Middle frontal gyrus (tissue), 1 donor: ENCODE measurements around the gene KIF26A.
A peak's percentile ranks its signal among the peaks of the same experiment; 100 is the strongest.

Experiments
- DNase-seq: peaks from one replicate; pipeline ENCODE4 v3.0.0-alpha.2; 2015; ENCODE audit warnings: low spot score; ENCODE audit errors: extremely low spot score

The KIF26A gene

DNA sequence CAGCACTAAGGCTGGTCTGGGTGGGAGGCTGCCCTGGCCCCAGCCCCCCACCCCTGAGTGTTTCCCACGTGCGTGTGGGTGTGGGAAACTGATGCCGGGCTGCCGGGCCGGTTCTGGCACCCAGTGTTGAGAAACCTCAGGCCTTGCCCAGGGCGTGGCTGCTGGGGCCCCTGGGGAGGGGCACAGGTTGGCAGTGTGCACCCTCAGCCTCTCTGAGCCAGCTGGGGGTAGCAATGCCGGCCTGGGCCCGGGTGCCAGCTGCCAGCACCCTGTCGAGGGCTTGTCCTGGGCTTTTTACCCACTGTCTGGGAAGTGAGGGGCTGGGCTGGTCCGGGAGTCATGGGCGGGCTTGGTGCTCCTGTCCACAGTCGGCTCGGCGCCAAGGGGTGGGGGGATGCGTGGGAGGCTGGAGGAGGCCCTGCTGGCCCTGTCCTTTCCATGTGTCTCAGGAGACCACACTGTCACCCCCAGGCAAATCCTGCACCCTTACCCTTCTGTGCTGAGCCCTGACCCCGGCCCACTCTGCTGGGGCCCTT is 37.2 kb upstream of the KIF26A start:
- no peak for DNase-seq

- no peak for DNase-seq
These were observed 36.6 kb upstream of the KIF26A start for GRCh38 chr14:104101651-104102281.

DNA sequence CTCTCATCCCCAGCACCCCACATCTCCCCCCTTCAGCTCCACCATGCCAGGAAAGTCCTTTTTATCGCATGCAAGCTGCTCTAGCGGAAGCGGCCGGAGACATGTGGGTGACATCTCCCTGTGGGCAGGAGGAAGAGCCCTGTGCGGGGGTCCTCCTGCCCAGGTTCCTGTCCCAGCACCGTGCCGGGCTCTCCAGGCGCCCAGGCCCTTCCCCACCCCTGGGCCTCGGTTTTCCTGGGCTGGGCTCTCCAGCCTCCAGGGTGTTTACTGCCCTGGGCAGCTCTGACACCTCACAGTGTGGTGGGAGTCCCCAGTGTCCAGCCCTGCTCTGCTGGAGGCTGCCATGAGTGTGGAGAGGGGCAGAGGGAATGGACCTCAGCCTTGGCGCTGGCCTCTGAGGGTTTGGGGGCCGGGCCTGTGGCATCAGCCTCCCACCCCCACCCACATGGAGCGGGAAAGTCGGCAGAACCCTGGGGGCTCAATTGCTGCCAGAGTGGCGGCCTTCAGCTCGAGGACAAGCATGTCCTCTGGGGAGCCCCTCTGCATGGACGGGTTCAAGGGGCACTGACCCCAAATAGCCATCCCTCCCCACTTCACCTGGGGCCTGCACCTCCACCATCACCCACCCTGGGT is 36.0 kb upstream of the KIF26A start:
- DNase-seq: no peak

GRCh38 chr14:104103061-104103445 is 35.3 kb upstream of the KIF26A start:
- DNase-seq: no peak

DNA sequence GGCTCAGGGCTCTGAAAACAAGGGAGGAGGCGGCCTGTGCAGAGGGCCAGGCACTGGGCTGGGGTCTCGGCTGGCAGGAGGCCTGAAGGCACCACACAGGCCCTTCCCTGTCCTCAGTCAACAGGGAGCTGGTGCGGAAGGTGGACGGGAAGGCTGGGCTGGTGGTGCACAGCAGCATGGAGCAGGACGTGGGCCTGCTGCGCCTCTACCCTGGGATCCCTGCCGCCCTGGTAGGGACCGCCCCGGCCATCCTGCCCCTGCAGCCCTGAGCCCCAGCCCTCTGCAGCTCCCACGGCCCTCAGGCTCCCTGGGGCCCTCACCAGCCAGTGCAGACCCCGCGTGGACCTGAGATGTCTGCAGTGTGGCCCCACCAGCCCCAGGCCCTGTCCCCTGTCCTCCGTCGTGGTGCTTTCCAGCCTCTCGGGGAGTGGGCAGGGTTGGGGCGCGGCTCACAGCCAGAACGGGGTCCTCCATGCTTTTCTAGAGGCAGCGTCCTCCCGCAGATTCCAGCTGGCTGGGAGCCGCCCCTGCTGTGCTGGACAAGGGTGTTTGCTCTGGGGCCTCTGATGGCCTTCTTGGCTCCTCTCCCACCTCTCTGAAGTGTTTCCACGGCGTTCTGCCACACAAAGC is 34.8 kb upstream of the KIF26A start:
- DNase-seq: no peak

- no peak for DNase-seq
These were observed 34.1 kb upstream of the KIF26A start for GRCh38 chr14:104104076-104104901.

DNA sequence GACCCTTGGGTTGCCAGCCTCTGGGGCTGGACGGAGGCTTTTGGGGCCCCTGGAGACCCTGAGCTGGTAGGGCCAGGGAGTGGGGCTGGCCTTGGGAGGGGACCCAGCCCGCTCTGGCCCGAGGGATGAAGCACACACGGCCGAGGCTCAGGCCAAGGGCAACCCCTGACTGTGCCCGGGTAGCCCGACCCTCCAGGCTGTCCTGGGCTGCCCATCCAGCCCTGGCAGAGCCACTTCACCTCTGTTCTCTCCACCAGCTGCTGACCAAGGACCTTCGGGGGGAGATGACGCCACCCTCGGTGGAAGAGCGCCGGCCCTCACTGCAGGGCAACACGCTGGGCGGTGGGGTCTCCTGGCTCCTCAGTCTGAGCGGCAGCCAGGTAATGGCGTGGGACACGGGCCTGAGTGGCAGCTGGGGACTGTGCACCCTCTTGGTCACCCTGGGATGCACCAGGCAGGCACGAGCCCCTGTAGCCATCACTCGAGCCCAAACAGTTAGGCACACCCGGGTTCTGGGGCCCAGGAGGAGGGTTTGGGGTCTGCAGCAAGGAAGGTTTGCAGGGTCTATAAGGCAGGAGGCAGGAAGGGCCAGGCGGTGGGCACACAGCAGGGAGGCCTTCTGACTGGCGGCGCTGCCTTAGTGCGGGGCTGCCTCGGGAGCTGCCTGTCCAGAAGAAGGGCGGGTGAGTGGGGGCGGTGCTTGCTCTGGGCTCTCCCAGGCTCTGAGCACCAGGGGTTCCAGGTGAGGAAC is 33.1 kb upstream of the KIF26A start:
- DNase-seq: no peak

GRCh38 chr14:104105822-104106470 is 32.4 kb upstream of the KIF26A start:
- no peak for DNase-seq

DNA sequence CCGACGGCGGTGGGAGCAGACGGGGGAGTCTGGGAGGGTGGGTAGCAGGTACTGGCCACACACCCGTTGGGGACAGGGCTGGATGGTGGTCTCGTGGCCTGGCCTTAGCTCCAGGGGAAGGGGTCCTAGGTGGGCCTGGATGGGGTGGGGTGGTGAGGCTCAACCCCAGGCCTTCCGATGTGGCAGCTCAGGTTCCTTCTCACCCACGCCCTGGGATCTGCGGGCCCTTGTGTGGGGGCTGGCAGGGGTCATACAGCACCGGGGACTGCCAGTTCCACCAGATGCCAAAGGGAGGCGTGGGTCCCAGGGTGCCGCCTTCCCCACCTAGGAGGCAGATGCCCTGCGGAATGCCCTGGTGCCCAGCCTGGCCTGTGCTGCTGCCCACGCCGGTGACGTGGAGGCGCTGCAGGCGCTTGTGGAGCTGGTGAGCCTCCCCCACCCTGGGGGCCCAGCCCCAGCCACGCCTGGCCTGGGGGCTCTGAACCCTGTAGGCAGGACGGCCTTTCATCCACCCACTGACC is 31.9 kb upstream of the KIF26A start:
- no peak for DNase-seq

DNA sequence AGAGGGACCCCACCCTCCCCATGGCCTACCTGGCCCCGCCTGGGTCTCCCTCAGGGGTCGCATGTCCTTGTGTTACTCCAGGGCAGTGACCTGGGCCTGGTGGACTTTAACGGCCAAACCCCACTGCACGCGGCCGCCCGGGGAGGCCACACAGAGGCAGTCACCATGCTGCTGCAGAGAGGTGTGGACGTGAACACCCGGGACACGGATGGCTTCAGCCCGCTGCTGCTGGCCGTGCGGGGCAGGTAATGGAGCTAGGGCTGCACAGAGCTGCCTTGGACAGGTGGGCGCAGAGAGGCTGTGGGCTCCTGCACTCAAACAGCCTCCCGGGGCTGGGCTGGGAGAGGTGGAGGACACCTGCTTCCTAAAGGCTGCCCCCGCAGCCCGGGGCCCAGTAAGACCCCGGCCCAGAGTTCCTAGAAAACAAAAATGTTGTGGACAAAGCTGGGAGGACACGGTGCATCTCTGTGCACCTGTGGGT is 31.2 kb upstream of the KIF26A start:
- DNase-seq: no peak

- peak; percentile 19 for DNase-seq
These were observed 30.5 kb upstream of the KIF26A start for GRCh38 chr14:104107611-104108569.

- DNase-seq: no peak
These were observed 29.5 kb upstream of the KIF26A start for GRCh38 chr14:104108570-104109541.

GRCh38 chr14:104109731-104110361 is 28.5 kb upstream of the KIF26A start:
- DNase-seq: no peak

GRCh38 chr14:104110491-104111209 is 27.7 kb upstream of the KIF26A start:
- DNase-seq: no peak

GRCh38 chr14:104111301-104112112 is 26.9 kb upstream of the KIF26A start:
- DNase-seq: no peak

DNA sequence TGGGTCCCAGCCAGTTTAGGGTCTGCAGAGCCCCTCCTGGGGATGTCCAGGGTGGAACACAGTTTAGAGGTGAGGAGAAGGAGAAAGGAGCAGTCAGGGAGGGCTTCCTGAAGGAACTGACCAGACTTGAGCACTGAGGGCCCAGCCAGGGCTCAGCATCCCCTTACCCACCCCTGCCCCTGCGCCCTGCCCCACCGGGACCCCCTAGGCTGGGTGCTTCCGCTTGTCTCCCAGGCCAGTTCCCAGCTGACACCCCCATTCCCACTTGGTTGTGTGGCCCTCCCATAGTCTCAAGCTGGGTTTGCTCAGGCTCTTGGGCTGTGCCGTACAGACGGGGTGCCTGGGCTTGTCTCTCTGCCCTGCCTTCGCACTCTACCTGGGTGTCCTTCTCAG is 26.3 kb upstream of the KIF26A start:
- no peak for DNase-seq
